Uterus (tissue), 2 donors: ENCODE measurements around the gene PERM1.

ENCODE experiments used
- POLR2A ChIP-seq, 2 donors: fragments of 450-650 bp; IDR thresholded peaks; one replicate each; pipeline ENCODE4 v1.6.1; 2016; ENCODE audit warnings: antibody characterized with exemption in 2 of 2, mild to moderate bottlenecking in 1 of 2, moderate library complexity in 1 of 2
- TF ChIP-seq, protein P1 (sequence below), 4 experiments: fragments of 200-600 bp in 2 of 4; fragments of 450-650 bp in 2 of 4; sonication (generic) in 2 of 4; IDR thresholded peaks; one replicate each; pipeline ENCODE4 v1.5.1; 2016 to 2019; ENCODE audit warnings: antibody characterized with exemption in 4 of 4, mild to moderate bottlenecking in 2 of 4, moderate library complexity in 1 of 4

DNA sequence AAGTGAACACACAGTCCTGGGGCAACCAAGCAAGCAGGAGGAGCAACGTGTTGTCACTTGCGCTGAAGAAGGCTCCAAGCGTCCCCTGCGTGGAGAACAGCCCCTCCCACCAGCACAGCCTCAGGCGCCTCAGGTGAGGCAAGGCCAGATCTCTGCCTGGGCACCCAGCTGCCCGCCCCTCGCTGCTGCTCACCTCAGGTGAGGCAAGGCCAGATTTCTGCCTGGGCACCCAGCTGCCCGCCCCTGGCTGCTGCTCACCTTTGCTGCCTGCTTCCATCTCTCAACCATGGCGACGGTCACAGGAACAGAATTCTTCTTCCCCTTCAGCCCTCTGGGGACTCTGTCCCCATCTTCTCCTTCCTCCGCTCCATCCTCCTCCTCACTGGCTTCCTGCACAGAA, 25.3 kb downstream of the PERM1 start:
- TF ChIP-seq, protein P1, sequence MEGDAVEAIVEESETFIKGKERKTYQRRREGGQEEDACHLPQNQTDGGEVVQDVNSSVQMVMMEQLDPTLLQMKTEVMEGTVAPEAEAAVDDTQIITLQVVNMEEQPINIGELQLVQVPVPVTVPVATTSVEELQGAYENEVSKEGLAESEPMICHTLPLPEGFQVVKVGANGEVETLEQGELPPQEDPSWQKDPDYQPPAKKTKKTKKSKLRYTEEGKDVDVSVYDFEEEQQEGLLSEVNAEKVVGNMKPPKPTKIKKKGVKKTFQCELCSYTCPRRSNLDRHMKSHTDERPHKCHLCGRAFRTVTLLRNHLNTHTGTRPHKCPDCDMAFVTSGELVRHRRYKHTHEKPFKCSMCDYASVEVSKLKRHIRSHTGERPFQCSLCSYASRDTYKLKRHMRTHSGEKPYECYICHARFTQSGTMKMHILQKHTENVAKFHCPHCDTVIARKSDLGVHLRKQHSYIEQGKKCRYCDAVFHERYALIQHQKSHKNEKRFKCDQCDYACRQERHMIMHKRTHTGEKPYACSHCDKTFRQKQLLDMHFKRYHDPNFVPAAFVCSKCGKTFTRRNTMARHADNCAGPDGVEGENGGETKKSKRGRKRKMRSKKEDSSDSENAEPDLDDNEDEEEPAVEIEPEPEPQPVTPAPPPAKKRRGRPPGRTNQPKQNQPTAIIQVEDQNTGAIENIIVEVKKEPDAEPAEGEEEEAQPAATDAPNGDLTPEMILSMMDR (IDR thresholded peaks at IDR 0.05): no peak
- no peak for TF ChIP-seq POLR2A (IDR thresholded peaks at IDR 0.05)
